Bronchial epithelial cell (primary cell): ENCODE data around the gene C11orf68. TPM values are rescaled to one million over a fixed set of nuclear protein-coding genes. Genes with fewer than 3 reads are reported as not detected.

Source experiments
- DNase-seq: peaks from one replicate; pipeline ENCODE4 v3.0.0-alpha.2; 2010; ENCODE audit warnings: low read depth
- FAIRE-seq: peaks from 2 replicates; lab custom pipeline; 2011; peaks lifted over from hg19 to GRCh38; lab: Jason Lieb, UNC
- H3K27me3 ChIP-seq: 2 replicates; pipeline ENCODE4 v1.5.1; 2011; ENCODE audit warnings: low read length; ENCODE audit not compliant: control insufficient read depth, insufficient read depth
- H3K36me3 ChIP-seq: 2 replicates; pipeline ENCODE4 v1.5.1; 2011; ENCODE audit warnings: low read length; ENCODE audit not compliant: control insufficient read depth, insufficient read depth
- H3K4me3 ChIP-seq: 2 replicates; pipeline ENCODE4 v1.5.1; 2011; ENCODE audit warnings: mild to moderate bottlenecking, low read depth, low read length, control low read depth
- CTCF ChIP-seq: IDR thresholded peaks from 2 replicates; pipeline ENCODE4 v1.5.1; 2011; ENCODE audit warnings: mild to moderate bottlenecking, moderate library complexity, low read length, control low read depth, inconsistent platforms; ENCODE audit not compliant: insufficient read depth, severe bottlenecking
- total RNA-seq: library from RNA; depleted of rRNA; stranded (reverse); fragments of >200 nt; gene quantifications from 2 replicates; pipeline ENCODE4 v1.2.1, GENCODE V29; 2014

C11orf68 gene
- total RNA-seq, 1 donor from 2014 or later: 8.4 TPM

GRCh38 chr11:65941720-65942310, 23.0 kb upstream of the C11orf68 start:
- no peak for FAIRE-seq
- no peak for TF ChIP-seq CTCF
- Histone ChIP-seq H3K36me3 (no peaks in the 10 kb centered on the region), H3K4me3 (no peak overlapping the region), H3K27me3 (no peaks in the 10 kb centered on the region)
- DNase-seq: no peak

GRCh38 chr11:65937766-65938165, 18.9 kb upstream of the C11orf68 start:
- H3K4me3 ChIP-seq: no peak overlapping the region
- H3K36me3 ChIP-seq: no peaks in the 10 kb centered on the region
- no peak for TF ChIP-seq CTCF
- FAIRE-seq (no peak), DNase-seq (no peak)
- no peaks in the 10 kb centered on the region for H3K27me3 ChIP-seq

GRCh38 chr11:65934014-65934413, 15.2 kb upstream of the C11orf68 start:
- FAIRE-seq (no peak), DNase-seq (no peak)
- no peak for TF ChIP-seq CTCF
- Histone ChIP-seq H3K36me3 (no peaks in the 10 kb centered on the region), H3K4me3 (no peak overlapping the region), H3K27me3 (no peaks in the 10 kb centered on the region)

GRCh38 chr11:65932558-65932919, 13.7 kb upstream of the C11orf68 start:
- Histone ChIP-seq H3K27me3 (no peaks in the 10 kb centered on the region), H3K4me3 (no peak overlapping the region), H3K36me3 (no peaks in the 10 kb centered on the region)
- DNase-seq (no peak), FAIRE-seq (no peak)
- TF ChIP-seq CTCF: no peak

GRCh38 chr11:65931773-65932557, 13.1 kb upstream of the C11orf68 start:
- Histone ChIP-seq H3K36me3 (no peaks in the 10 kb centered on the region), H3K27me3 (no peaks in the 10 kb centered on the region), H3K4me3 (no peak overlapping the region)
- no peak for TF ChIP-seq CTCF
- FAIRE-seq: no peak
- DNase-seq: no peak

GRCh38 chr11:65928667-65929066, 9.8 kb upstream of the C11orf68 start:
- FAIRE-seq (no peak), DNase-seq (no peak)
- H3K4me3 ChIP-seq: no peak overlapping the region
- no peaks in the 10 kb centered on the region for H3K27me3 ChIP-seq
- no peak for TF ChIP-seq CTCF
- H3K36me3 ChIP-seq: no peaks in the 10 kb centered on the region
